ENCODE data around the gene NPAS2.

NPAS2 gene

DNA sequence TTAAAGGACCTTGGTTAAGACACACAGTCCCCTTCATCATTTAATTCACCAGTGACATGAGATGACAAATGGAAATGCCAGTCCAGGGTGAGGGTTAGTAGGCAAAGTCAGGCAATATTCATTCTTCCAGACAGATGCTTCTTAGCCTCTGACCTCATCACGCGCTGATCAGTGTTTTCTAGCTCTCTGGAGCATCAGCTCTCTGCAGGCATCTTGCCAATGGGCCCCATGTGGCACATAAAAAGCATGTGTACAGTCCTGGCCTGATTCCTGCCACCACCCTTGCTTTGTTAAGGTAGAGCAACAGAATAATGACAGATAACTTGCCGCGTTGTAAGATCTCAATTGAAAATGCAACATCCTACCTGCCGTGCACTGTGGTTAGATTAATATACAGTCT is 20.3 kb upstream of the NPAS2 start:
- no peak for DNase-seq

DNA sequence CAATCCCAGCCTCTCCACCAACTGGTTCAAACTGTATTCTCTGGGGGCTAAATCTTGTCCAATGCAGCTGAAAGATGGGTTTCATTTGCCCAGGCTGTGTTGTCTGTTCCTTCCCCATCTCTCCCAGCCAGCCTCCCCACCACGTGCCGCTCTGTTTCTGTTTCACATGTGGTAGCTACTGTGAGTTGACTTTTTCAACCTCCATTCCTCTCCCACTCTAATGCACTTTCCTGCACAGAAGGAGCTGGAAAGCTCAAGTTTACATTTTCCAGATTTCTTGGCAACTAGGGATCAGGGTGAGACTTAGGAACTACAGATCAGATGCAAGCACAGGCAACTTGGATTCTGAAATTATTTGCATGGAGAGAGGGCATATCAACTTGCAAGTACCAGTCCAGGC is 19.0 kb upstream of the NPAS2 start:
- DNase-seq, result no peak

DNA sequence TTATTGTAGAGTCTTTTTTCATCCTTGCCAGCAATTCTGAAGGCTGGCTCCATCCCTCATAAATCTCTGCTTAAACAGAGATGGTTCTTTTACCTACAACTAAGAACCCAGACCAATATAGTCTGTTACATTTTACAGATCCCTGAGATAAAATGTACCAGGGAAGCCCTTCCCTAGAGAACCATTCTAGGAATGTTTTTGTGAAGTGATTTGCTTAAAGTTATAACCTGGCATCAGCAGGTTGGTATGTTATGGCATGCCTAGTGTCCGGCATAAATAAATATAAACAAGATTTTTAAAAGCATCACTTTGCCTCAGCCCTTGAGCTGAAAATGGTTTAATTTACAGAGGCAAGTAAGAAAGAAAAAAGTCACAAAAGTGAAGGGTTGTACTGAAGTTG is 18.5 kb upstream of the NPAS2 start:
- DNase-seq, result no peak

DNA sequence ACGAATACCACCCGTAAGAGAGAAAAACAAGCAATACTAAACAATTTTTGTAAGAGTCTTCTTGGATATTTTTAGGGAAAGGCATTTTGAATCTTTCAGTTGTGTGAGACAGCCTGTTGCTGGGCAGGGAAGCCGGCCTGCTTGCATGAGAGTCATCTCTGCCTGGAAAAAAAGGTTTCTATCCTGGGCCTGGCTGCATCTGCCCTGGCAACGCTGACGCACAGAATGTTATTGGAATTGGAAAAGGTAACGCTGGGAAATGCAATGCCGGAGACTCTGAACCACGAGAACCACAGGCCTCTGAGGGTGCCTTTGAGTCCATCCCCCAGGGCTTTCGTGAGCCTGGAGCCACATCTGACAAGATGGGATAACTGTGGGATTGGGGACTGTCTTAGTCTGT is 17.9 kb upstream of the NPAS2 start:
- DNase-seq, result no peak

DNA sequence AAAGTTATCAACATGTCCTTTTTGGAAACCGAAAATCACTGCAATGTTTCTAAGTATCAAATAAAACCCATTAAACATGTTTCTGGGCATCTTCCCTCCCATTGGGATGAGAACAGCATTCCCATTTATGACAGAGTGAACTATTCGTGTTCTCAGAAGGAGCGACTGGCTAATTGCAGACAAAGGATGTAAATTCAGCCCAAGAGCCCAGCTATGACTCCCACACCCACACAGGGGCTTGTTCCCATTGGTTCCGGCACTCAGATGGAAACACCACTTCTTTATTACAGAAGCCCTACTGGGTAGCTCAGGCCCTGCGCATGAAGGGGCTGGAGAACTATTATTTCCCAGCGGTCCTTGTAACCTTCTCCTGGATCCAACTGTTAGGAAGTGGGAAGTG is 16.6 kb upstream of the NPAS2 start:
- DNase-seq, result no peak

DNA sequence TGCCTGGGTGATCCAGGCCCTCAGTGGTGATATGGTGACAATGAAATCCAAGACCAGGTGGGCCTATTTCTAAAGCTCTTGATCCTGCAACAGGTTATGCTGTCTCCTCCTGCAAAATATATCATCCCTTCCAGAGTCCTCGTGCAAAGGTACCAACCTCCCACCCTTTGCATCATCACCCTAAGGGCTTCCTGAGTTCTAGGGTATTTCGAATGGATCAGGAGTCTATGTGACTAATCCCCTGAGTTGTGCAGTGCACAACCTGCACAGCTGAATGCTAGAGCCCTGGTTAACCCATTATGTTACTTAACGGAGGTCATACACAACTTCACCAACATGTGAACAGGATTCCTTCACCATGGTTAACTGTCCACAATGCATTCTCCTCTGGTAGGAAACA is 13.4 kb upstream of the NPAS2 start:
- DNase-seq, result no peak

DNA sequence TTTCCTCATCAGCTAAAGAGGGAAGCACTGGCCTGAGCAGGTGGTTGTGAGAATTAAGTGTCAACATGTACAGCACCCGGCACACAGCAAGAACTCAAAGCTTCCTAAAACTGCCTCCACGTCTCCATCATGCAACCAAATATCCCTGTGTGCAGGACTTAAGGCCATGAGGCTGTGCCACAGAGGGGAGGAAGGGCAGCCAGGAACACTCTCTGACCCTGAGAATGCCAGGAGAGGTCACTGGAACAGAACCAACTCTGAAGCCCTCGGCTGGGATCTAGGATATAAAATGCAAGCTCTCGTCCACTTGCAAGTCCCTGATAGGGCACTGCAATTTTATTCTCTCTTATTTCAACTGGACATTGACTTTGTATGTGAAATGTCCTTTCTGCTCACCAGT is 12.2 kb upstream of the NPAS2 start:
- DNase-seq, result no peak

DNA sequence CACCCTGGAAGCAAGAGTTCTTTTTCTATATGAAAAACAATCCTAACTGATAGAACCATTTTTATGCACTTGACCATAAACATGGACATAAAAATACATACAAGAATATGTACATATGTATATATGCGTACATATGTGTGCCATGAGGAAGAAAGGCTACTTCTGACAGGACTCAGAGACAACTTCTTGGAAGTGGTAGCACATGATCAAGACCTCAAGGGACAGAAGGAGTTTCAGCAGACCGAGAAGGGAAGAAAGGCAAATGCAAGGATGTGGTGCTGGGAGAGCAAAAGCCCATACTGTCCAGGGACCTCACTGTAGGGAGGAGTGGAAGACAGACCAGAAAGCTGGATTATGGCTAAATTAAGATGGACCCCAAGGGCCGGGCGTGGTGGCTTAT is 11.4 kb upstream of the NPAS2 start:
- no peak for DNase-seq

DNA sequence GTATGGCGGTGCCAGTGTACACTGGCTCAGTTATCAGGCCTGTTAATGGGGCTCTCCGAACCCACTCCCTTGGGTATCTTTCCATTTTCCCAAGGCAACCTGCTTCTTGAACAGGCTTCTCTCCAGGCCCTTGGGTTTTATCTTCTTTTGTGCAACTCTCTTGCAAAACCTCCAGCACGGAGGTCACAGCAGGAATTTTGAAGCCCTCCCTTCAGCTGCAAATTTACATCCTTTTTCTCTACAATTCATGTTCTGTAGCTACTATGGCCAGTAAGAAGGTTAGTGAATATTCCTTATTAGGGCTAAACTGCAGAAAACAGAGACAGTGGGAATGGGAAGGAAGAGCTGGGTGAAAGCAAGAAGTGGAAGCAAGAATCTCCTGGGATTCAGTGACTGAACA is 10.4 kb upstream of the NPAS2 start:
- DNase-seq, result no peak

DNA sequence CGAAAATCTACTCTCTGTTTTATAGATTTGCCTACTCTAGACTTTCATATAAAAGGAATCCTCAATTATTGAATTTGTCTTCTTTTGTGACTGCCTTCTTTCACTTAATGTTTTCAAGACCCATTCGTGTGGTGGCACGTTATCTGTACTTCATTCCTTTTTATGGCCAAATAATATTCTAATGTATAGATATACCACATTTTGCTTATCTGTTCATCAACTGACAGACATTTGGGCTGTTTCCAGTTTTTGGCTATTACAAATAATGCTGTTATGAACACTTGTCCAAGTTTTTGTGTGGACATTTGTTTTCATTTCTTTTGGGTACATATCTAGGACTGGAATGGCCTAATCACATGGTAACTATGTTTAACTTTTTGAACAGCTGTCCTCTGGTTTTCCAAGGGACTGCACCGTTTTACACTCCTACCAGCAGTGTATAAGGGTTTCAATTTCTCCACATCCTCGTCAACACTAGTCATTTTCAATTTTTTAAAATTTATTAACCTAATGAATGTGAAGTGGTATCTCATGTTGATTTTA is 9.3 kb upstream of the NPAS2 start:
- DNase-seq, result no peak

DNA sequence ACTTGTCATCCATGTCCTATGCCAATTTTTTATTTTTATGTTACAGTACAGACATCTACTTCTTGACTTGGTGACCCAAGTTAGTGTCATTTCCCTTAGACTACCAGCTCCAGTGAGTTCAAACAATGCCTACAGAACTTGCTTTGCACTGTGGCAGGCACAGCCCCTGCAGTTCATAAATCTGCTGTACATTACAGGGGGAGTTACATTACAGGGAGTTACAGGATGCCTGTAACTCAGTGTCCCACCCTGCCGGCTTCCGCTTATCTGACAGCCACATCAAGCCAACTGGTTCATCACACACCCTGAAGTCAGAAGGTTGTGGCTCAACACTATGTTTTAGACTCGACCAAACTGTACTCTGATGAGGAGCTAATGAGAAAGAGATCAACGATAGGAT is 7.8 kb upstream of the NPAS2 start:
- no peak for DNase-seq

DNA sequence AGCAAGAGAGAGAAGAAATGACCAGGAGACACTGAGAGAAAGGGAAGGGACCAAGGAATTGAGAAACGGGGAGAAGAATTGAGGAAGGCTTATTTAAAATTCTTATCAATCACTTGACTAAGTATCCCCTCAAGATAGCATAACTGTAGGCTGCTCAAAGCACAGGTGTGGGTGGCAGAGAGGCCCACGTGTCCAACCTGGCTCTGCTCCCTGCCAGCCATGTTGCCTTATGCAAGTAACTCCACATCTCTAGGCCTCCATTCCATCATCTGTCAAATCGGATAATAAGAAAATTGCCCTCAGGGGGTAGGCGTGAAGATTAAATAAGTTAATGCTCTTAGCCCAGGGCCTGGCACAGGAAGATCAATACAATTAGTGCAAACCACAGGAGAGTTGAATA is 7.4 kb upstream of the NPAS2 start:
- DNase-seq, result no peak

DNA sequence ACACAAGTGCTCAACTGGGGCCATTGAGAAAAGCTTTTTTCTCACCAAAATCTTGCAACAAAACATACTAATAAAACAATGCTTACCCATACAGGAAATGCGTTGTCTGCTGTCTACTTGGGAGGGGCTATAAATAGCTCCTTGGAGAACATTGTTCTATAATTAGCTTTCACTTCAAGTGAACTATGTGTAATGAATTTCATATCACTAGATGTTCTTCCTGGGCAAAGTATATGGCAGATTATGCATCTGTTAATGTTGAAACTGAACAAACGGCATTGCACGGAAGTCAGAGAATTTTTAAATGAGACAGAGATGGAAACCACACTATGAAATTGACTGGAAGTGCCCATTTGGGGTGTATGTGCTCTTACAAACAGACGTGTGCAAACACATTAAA is 6.4 kb upstream of the NPAS2 start:
- DNase-seq, result no peak

DNA sequence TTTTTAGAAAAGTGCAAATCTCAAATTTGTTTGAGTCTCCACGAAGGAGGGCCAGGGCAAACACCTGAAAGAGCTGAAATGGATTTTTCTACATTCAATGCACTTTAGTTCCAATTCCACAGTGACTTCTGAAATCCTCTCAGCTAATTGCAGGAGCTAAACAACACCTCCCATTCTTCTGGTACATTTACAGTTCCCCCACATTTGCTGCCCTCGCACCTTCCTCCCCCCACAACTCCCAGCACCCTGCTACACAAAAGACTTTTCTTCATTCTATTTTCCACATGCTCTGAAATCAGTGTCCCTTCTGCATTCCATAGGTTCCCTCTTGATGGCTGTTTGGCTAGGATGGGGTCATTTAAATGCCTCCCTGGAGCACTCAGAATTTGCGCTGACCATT is 5.9 kb upstream of the NPAS2 start:
- no peak for DNase-seq

DNA sequence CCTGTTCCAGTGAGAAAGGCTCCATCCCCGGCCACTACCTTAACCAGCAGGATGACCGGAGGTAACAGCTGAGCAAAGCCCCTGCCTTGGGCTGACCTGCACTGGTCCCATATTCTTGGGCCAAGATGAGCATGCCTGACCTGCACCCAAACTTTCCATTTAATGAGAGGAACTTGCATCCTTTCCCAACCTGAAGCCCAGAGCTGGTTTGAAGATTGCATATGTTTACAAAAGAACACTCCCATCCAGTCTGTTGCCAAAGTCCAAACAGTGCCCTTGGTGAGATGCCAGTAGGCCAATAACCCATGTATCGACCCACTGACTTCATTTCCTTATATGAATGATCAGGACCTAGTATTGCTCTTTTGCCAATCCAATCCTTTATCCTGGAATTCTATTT is 5.5 kb upstream of the NPAS2 start:
- DNase-seq, result no peak

DNA sequence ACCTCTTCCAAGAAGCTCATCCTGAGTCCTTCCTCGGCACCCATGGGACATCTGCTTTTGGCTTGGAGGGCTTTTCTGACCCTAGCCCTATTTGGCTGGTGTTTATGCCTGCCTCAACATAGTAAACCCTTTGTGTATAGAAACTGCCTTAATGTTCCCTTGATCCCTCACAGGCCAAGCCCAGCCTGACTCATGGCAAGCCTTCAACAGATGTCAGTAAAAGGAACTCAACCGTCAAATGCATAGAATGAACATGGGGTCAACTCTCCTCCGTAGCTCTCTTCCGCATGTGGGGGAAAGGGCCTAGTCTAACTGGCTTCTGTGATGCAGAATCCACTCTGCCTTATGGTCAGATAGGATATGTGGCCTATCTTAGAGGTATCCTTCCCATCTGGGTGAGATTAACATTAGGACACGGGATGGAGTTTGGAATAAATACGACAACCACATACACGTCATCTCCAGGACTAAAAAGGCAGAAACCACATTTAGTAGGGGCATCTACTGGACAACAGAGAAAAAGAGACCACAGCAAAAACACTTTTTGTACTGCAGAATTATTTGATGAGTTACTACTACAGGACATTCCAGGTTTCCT is 2.5 kb upstream of the NPAS2 start:
- DNase-seq, result no peak

DNA sequence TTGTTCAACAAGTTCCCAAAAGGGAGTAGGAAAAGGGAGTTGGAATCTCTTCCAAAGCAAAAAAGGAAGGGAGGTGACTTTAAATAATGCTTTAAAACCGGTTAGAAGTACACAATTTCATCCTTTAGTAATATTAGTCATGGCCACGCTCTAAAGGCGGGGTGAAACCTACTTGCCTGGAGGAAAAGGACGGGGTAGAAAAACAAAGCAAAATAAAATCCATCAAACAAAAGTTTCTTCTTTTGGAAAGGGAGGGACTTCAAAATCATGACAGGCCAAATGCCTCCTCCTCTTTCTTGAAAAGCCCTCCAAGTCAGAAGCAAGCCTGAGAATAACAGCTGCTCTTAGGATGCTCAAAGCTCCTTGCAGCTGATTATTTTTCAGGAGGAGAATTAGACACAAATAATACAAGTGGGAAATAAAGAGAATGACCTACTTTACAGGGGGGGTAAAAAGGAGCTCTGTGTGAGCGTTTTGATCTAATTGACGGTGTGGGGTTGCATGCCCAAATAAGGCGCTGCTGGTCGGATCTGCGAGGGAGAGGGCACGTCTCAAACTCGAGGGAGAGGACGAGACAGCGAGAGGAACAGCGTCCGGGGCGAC is 1.8 kb upstream of the NPAS2 start:
- no peak for DNase-seq

DNA sequence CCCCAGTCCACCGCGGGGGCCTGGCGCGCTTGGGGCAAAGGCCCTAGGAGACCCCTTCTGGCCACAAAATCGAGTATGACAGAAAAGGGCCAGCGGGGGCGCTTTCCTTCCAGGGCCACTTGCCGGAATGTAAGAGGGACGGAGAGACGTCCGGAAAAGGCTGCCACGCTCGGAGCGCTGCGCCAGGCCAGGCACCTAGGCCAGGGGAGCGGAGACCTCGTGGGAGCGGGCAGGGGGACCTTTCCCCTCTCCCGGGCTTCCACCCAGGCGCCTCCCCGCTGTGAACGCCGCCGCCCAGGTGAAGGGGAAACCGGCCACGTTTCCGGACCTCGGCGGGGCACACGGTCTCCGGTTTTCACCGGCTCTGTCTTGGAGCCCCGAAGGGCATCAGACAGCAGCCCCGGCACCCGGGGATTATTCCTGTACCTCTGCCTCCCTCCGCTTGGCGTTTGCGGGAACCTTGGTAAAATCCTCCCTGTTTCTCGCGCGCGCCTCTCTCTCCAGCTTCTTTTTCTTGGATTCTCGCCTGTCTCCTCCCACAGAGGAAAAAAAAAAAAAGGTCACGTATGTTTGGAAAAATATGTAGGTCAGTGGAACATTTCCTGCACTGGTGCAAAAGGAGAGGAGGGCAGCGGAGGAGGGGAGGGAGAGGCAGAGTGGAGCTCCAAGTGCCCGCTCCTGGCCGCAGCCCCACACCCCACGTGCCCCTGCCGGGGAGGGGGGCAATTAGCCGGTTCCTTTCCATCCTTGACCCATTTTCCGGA is 1.2 kb upstream of the NPAS2 start:
- DNase-seq, result peak; percentile 65

DNA sequence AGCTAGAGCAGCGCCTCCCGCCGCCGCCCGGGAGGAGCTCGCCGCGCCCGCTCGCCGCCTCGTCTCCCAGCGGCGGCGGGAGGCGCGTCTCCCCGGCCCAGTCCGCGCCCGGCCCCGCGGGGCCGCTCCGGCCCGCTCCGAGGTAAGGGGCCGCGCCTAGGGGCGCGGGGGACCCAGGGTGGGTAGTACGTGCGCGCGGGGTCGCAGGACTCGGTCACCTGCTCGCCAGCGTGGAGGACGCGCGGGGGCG is 259 bp downstream of the NPAS2 start:
- no peak for DNase-seq

DNA sequence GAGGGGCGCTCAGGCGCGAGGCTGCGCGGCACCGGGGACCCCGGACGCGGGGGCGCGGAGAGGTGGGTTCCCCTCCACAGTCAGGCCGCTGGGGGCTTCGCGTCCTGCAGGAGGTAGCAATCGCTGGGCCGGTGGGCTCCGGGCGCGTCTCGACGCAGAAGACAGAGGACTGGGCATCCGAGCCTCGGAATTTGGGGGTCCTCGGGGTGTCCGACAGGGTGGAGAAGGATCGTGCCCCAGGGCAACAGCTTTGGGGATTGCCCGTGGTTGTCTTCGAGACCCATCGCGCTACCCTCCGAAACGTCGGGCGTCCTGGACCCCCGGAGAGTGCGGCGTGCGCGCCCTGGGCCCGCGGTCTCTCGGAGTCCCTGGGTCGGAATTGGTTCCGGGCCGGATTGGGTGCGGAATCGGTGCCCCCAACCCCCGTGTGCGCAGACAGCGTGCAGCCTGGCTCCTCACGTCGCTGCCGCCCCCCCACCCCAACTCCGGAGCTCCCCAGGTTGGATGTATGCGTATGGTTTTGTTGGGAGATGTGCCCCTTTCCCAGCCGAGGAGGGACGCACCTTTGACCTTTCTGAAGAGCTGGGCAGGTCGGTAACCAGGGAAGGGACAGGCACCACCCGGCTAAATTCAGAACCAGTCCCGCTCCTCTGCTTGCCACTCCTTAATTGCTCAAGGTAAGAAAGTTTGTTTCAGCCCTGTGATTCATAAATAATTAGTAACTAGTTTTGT is 750 bp downstream of the NPAS2 start:
- peak; percentile 57 for DNase-seq

DNA sequence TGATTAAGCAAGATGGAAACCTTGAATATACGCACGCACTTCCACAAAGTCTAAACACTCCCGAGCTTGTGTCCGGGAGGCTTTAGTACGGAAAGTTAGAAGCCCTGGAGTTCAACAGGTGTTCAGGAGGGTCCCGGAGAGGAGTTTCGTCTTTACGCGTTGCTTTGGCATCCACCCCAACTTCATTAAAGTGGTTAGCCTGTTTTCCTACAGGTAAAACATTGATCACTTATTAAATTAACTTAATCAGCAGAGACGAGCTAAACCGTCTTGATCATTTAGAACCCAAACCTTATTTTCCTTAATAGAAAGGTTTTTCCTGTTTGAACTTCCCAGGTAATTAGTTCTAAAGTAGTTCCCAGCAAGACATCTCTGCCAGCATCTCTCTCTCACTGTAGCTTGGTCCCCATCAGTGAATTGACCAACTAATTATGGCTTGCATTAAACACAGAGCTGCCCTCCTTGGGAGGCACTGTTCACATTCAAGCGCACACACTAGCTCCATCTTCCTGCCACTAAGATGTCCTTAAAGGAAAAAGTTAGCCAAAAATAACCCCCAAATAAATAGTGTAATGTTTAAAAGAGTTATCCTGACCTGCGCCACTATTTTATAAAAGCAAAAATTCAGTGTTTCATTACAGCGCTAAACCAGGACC is 1.4 kb downstream of the NPAS2 start:
- no peak for DNase-seq

DNA sequence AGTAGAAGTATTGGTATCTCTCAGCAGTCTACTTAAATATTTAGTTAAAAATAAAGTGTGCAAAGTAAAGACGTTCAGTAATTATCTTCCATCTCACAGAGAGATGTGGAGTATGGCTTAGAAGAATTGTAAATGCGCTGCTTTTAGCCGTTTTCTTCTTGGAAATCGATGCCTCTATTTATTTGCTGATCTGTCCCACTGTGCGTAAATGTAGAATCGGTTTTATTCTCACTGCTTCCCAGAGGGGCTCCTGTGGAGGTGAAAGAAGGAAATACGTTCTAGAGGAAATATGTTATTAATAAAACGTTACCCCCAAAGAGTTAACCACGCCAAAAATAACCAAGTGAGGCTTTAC is 1.9 kb downstream of the NPAS2 start:
- no peak for DNase-seq

DNA sequence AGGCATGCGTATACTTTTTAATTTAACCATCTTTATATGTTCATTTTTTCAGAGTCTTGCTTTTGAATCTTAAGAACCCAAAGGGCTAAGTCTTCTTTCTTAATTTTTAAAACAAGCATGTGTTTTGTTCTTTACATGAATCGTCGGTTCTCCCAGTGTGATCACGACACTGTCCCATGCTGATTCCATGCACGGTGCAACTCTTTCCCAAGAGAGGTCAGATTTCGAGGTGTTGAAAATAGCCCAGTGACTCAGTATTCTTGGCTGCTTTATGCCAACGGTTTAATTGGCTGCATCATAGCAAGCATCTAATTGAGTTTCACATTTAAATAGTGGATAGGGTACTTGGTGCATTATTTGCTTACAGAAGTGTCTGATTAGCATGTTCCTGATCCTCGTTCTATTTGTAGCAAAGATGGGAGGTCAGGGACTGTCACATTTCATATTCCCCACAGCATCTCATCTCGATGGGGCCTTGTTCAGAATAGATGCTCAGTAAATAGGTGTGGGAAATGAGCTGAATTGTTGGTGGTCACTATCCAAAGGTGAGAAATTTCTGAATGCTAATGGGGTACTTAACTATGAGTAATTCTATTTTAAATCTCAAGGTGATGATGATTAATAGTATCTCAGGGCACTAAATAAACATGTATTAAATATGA is 2.8 kb downstream of the NPAS2 start:
- no peak for DNase-seq

Data from activated CD8-positive, alpha-beta memory T cell treated with anti-CD3 and anti-CD28 coated beads, Interleukin-2, amount 50 U/mL, for 48 hours (primary cell).